K562 (cell line): Measurements from ENCODE around the gene LRRK2. TPM values are rescaled to one million over a fixed set of nuclear protein-coding genes. Genes with fewer than 3 reads are reported as not detected.

Experiments
- ATAC-seq: fragments of 200-7000 bp; cut with Tn5 transposase; 3 replicates; pipeline ENCODE4 v1.9.1; 2020; ENCODE audit warnings: moderate library complexity
- BruUV-seq: library from RNA; stranded (reverse); fragments of 400-500 nt; replicated peaks from 2 replicates; lab custom pipeline; 2021; lab: Mats Ljungman, UMichigan
- CTCF ChIA-PET: fragments of 300-600 bp; formaldehyde crosslinking; extraction: SDS; loops from one replicate; lab custom pipeline; 2021; ENCODE audit warnings: low intra/inter-chr PET ratio; lab: Yijun Ruan, JAX
- POLR2A ChIA-PET: fragments of 300-600, 350-650 bp; sonication (Branson Sonifier 250); formaldehyde crosslinking; extraction: SDS; loops from one replicate; lab custom pipeline; 2021; ENCODE audit warnings: antibody characterized with exemption, inconsistent platforms; lab: Yijun Ruan, JAX
- DNase-seq, 4 experiments: peaks; one replicate each; pipeline versions ENCODE4 v3.0.0 to v3.0.0-alpha.2; 2011 to 2018; ENCODE audit warnings: low spot score in 3 of 4, mixed read lengths in 3 of 4; ENCODE audit errors: extremely low read depth in 1 of 4
- FAIRE-seq: peaks from 2 replicates; lab custom pipeline; 2011; peaks lifted over from hg19 to GRCh38; lab: Jason Lieb, UNC
- H2AFZ ChIP-seq: 2 replicates; pipeline ENCODE4 v1.6.0; 2011; ENCODE audit warnings: low read depth, low read length, control low read depth, inconsistent platforms
- H3K27ac ChIP-seq: fragments of 200-600 bp; 3 replicates; pipeline ENCODE4 v1.8.0; 2011; ENCODE audit warnings: low read depth, mild to moderate bottlenecking, control low read depth, inconsistent platforms, low read length, moderate library complexity, mixed read lengths; ENCODE audit errors: extremely low read depth
- H3K27me3 ChIP-seq, 2 experiments: fragments of 300-600 bp in 1 of 2; 2 replicates in 1 of 2; 3 replicates in 1 of 2; pipeline versions ENCODE4 v1.6.0 to v1.8.0; 2011; ENCODE audit warnings: inconsistent platforms in 2 of 2, low read length in 2 of 2, mild to moderate bottlenecking in 1 of 2, mixed read lengths in 1 of 2, moderate library complexity in 1 of 2; ENCODE audit not compliant: control insufficient read depth in 2 of 2, insufficient read depth in 2 of 2
- H3K36me3 ChIP-seq: fragments of 300-600 bp; 3 replicates; pipeline ENCODE4 v1.8.0; 2011; ENCODE audit warnings: mild to moderate bottlenecking, low read length, inconsistent platforms; ENCODE audit not compliant: control insufficient read depth, insufficient read depth
- H3K4me1 ChIP-seq, 2 experiments: fragments of 200-600 bp in 1 of 2; replicated peaks in 1 of 2; 2 replicates in 1 of 2; 3 replicates in 1 of 2; pipeline versions ENCODE4 v1.5.1 to v1.8.0; 2011; ENCODE audit warnings: inconsistent platforms in 2 of 2, low read length in 2 of 2, mild to moderate bottlenecking in 1 of 2, mixed read lengths in 1 of 2, moderate library complexity in 1 of 2; ENCODE audit not compliant: control insufficient read depth in 2 of 2, insufficient read depth in 2 of 2
- H3K4me2 ChIP-seq: 2 replicates; pipeline ENCODE4 v1.6.1; 2011; ENCODE audit warnings: low read length, control low read depth, inconsistent platforms, mixed read lengths; ENCODE audit not compliant: insufficient read depth
- H3K4me3 ChIP-seq: fragments of 200-600 bp; sonication (generic), shearing (Covaris generic); 2 replicates; pipeline ENCODE4 v1.5.1; 2016; ENCODE audit warnings: control low read depth, inconsistent platforms
- H3K79me2 ChIP-seq: fragments of 200-600 bp; 3 replicates; pipeline ENCODE4 v1.8.0; 2011; ENCODE audit warnings: low read length, inconsistent platforms; ENCODE audit not compliant: control insufficient read depth, insufficient read depth
- H3K9ac ChIP-seq, 2 experiments: 2 replicates each; pipeline versions ENCODE4 v1.6.0 to v1.6.1; 2011; ENCODE audit warnings: low read depth in 2 of 2, low read length in 2 of 2, control low read depth in 1 of 2, inconsistent platforms in 1 of 2, mild to moderate bottlenecking in 1 of 2, mixed read lengths in 1 of 2; ENCODE audit not compliant: insufficient read depth in 1 of 2
- H3K9me1 ChIP-seq: one replicate; pipeline ENCODE4 v1.6.0; 2011; ENCODE audit warnings: inconsistent platforms, mild to moderate bottlenecking, low read length, moderate library complexity; ENCODE audit not compliant: control insufficient read depth, insufficient read depth
- H3K9me3 ChIP-seq: replicated peaks from 2 replicates; pipeline ENCODE4 v1.5.1; 2011; ENCODE audit warnings: low read depth, low read length, inconsistent platforms; ENCODE audit not compliant: control insufficient read depth, insufficient read depth
- H4K20me1 ChIP-seq: replicated peaks from 2 replicates; pipeline ENCODE4 v1.6.1; 2011; ENCODE audit warnings: low read length, inconsistent platforms, mixed read lengths; ENCODE audit not compliant: control insufficient read depth, insufficient read depth
- BCLAF1 ChIP-seq, 2 experiments: fragments of 450-650 bp in 1 of 2; IDR thresholded peaks; 2 replicates each; pipeline ENCODE4 v1.6.1; 2011 to 2017; ENCODE audit warnings: low read depth in 2 of 2, antibody characterized with exemption in 1 of 2, borderline replicate concordance in 1 of 2, low read length in 1 of 2, mild to moderate bottlenecking in 1 of 2, mixed read lengths in 1 of 2; ENCODE audit not compliant: control insufficient read depth in 1 of 2
- C11orf30 ChIP-seq: fragments of 450-650 bp; IDR thresholded peaks from 2 replicates; pipeline ENCODE4 v1.6.1; 2016; ENCODE audit warnings: low read depth, mild to moderate bottlenecking
- HSF4 ChIP-seq: fragments of 250-450 bp; sonication (Bioruptor Pico); IDR thresholded peaks from 2 replicates; pipeline ENCODE4 v2.1.2; 2022; ENCODE audit warnings: mild to moderate bottlenecking, moderate library complexity, borderline replicate concordance
- LARP7 ChIP-seq: fragments of 450-650 bp; IDR thresholded peaks from 2 replicates; pipeline ENCODE4 v1.6.1; 2016
- MBD1 ChIP-seq: fragments of 250-450 bp; sonication (Bioruptor Pico); IDR thresholded peaks from 2 replicates; pipeline ENCODE4 v1.8.0; 2022; ENCODE audit warnings: inconsistent platforms
- NFIC ChIP-seq: fragments of 450-650 bp; IDR thresholded peaks from 2 replicates; pipeline ENCODE4 v1.6.1; 2017; ENCODE audit warnings: mild to moderate bottlenecking, inconsistent platforms
- SMARCE1 ChIP-seq: fragments of 450-650 bp; IDR thresholded peaks from 2 replicates; pipeline ENCODE4 v1.7.1; 2016; ENCODE audit warnings: mild to moderate bottlenecking
- SP1 ChIP-seq: sonication (generic); formaldehyde crosslinking; IDR thresholded peaks from 2 replicates; pipeline ENCODE4 v1.8.1; 2022; ENCODE audit warnings: mild to moderate bottlenecking, missing genetic modification reagents
- TRIM28 ChIP-seq: fragments of 450-650 bp; IDR thresholded peaks from 2 replicates; pipeline ENCODE4 v1.6.1; 2017
- ZFP30 ChIP-seq: fragments of 250-450 bp; sonication (Bioruptor Pico); IDR thresholded peaks from 2 replicates; pipeline ENCODE4 v1.8.0; 2022; ENCODE audit warnings: moderate library complexity, mild to moderate bottlenecking, inconsistent platforms, borderline replicate concordance
- ZFP91 ChIP-seq: sonication (generic); formaldehyde crosslinking; IDR thresholded peaks from 2 replicates; pipeline ENCODE4 v1.8.0; 2022; ENCODE audit warnings: mild to moderate bottlenecking, missing genetic modification reagents
- ZNF398 ChIP-seq: fragments of 250-450 bp; sonication (Bioruptor Pico); IDR thresholded peaks from 2 replicates; pipeline ENCODE4 v1.8.0; 2021; ENCODE audit warnings: moderate library complexity, mild to moderate bottlenecking, inconsistent platforms
- ZNF696 ChIP-seq: fragments of 250-450 bp; sonication (Bioruptor Pico); conservative IDR thresholded peaks from 2 replicates; pipeline ENCODE4 v1.4.0; 2020; ENCODE audit warnings: mild to moderate bottlenecking, moderate library complexity
- WGBS: fragments of 100-300 bp; shearing (Covaris generic); methylation state at CpG from one replicate; pipeline ENCODE4 v1.1.6; 2016; ENCODE audit warnings: low coverage, mixed read lengths; ENCODE audit not compliant: insufficient coverage; ENCODE audit errors: missing lambda C conversion rate; 5-methylcytosine and 5-hydroxymethylcytosine counted together
- in situ Hi-C: fragments of 300-500 bp; cut with MboI; formaldehyde crosslinking; loops from 4 replicates; pipeline ENCODE4 v1.15.0; 2018; ENCODE audit warnings: inconsistent platforms, mixed read lengths
- intact Hi-C: fragments of 100-400 bp; cut with micrococcal nuclease; formaldehyde crosslinking; loops from 2 replicates; pipeline ENCODE4 v1.14.2; 2022
- polyA plus RNA-seq, 8 experiments: library from polyadenylated mRNA; depleted of rRNA in 4 of 8; stranded (reverse) in 5 of 8; unstranded in 3 of 8; fragments of >200 nt; fragmentation: Nextera tagmentation in 2 of 8; fragmentation: Illumina TruSeq in 1 of 8; extraction: Ambion mirVana in 2 of 8; extraction: Trizol in 1 of 8; gene quantifications; 2 replicates each; pipeline versions ENCODE4 v1.2.1 to v1.2.3, GENCODE V29; 2011 to 2014; ENCODE audit warnings: inconsistent platforms in 1 of 8, missing spikeins in 1 of 8
- total RNA-seq, 7 experiments: library from RNA; depleted of rRNA in 6 of 7; stranded (reverse); fragments of >200 nt in 6 of 7; fragmentation: Illumina TruSeq in 2 of 7; extraction: Trizol in 2 of 7; gene quantifications; 2 replicates each; pipeline versions ENCODE4 v1.2.1 to v1.2.3, GENCODE V29; 2011 to 2021; ENCODE audit warnings: low replicate concordance in 1 of 7

Gene LRRK2
- total and polyA plus RNA-seq, 9 of the 15 experiments (the other 6 are each of a cell fraction or from before 2014, with no cell fraction given): 0.03 to 0.89 (median 0.31) TPM

- TF ChIP-seq BCLAF1 (IDR thresholded peaks at IDR 0.05; ENCODE audit: borderline replicate concordance in 1 of 2, control insufficient read depth in 1 of 2, low read depth in 2 of 2, low read length in 1 of 2) (no peak), LARP7 (no peak), C11orf30 (peak; percentile 31; the same call in 1 of the 2 replicates), SMARCE1 (no peak), SP1 (CRISPR knock-in tag) (no peak)
- TF ChIP-seq, all 486 proteins: peak for 4
These were observed 73.5 kb downstream of the LRRK2 start (continued) for GRCh38 chr12:40298341-40298740.

- ATAC-seq (no peak), FAIRE-seq (no peak), DNase-seq (no peak)
- H3K4me2 ChIP-seq: no peak overlapping the region
- no peaks in the 10 kb centered on the region for H4K20me1 ChIP-seq
- H3K4me3 ChIP-seq: no peak overlapping the region
- in situ Hi-C loops: no loop called here
- 8% methylated on average over 3 of the region's 3 CpGs for WGBS
- no peak overlapping the region for H3K27ac ChIP-seq
- no peaks in the 10 kb centered on the region for H3K79me2 ChIP-seq
- H3K9ac ChIP-seq: no peak overlapping the region
- H3K9me1 ChIP-seq: no peaks in the 10 kb centered on the region
- POLR2A ChIA-PET: no interaction called here
- BruUV-seq: no TSS peak
- H3K36me3 ChIP-seq: no peaks in the 10 kb centered on the region
- no peaks in the 10 kb centered on the region for H3K9me3 ChIP-seq
- intact Hi-C loops: loop anchor here (10.0 kb wide), 1 partner anchor 106 kb away; no protein-coding TSS in a partner anchor
- H3K27me3 ChIP-seq: no peaks in the 10 kb centered on the region
- CTCF ChIA-PET: no interaction called here
- no peaks in the 10 kb centered on the region for H3K4me1 ChIP-seq
- no peak overlapping the region for H2AFZ ChIP-seq
- TF ChIP-seq ZNF696 (CRISPR knock-in tag): no peak
- no peak for TF ChIP-seq HSF4 (CRISPR knock-in tag)
- TF ChIP-seq ZNF398: no peak
- no peak for TF ChIP-seq MBD1 (CRISPR knock-in tag)
- no peak for TF ChIP-seq ZFP30
- no peak for TF ChIP-seq NFIC
- TF ChIP-seq TRIM28: no peak
- no peak for TF ChIP-seq ZFP91 (CRISPR knock-in tag)
These were observed 75.7 kb downstream of the LRRK2 start for GRCh38 chr12:40300490-40300889.
